SK-N-DZ (cell line): ENCODE measurements around the gene LAPTM5.

Source experiments
- DNase-seq: peaks from one replicate; pipeline ENCODE4 v3.0.0-alpha.2; 2015; ENCODE audit warnings: low spot score

LAPTM5 gene

DNA sequence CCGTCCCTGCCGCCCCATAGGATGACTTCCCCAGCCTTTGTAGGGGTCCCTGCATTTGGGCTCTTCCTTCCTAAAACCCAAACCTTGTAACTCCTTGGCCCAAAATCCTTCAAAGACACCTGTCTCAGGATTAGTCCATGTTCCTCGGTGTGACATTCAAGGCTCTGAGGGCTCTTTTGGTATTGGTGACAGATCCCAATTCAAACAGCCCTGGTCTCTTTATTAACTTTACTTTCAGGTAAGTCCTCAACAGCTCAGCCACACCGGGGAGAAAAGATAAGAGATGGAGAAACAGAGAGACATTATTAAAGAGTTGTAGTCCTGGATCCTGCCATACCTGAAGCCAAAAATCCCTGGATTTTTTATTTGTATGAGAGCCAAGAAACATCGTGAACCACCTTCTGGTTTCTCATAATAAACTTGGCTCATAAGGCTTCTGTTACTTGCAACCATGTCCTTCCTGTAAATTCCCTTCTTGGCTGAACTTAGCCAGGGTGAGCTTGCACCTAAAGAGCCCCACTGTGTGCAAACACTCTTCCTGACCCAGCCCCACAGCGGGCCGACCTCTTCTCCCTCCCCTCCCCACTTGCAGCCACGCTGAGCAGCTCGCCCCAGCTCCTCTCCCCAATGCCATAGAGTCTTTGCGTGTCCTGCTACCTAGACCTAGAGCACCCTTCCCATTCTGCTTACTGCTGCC is 26.3 kb downstream of the LAPTM5 start:
- no peak for DNase-seq

DNA sequence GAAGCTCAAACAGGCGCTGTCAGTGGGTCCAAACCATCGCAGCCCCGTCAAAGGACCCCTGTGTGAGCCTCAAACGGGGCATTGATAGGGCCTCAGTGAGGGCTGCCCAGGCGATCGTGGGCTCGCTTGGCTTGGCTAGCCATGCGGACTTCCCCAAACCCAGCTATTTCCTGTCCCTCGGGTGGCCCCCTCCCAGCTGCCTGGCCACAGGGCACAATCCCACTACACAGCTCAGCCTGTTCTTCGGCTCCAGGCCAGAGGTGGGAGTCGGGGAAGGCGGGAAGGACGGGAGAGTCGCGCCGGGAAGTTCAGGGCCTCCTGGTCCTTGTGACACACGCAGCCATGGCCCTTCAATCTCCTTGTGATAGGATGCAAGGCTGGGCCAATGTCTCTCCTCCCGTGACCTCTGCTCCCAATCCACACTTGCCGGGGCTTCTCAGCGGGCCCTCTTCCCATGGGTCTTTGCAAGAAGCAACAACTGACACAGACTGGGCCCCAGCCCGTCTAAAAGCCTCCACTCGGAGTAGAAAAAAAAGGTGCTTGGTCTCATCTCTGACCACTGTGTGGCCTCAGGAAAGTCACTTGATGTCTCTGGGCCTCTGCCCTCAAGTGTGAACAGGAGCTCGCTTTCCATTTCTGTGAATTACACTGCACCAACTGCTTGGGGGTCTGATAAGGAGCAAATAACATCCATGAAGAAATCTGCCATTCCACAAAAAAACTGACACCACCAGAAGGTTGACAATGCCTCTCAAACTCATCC is 27.0 kb downstream of the LAPTM5 start:
- no peak for DNase-seq

DNA sequence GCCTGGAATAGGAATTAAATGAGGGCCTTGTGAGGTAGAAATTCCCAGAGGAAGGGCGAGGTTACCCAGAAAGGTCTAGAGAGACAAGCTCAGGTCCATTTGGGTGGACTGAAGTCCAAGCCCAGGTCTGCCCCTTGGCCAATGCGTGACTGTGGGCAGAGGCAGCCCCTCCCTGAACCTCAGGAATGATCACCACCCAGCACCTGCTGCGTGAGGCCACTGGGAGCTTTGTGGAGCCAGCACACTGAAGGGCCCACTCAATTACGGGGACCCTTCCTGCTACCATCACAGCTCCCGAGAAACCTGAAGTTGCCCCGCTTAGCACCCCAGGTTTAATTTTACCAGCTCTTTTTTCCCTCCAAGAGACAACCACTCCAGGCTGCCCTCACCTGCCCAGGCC is 27.7 kb downstream of the LAPTM5 start:
- DNase-seq = no peak

DNA sequence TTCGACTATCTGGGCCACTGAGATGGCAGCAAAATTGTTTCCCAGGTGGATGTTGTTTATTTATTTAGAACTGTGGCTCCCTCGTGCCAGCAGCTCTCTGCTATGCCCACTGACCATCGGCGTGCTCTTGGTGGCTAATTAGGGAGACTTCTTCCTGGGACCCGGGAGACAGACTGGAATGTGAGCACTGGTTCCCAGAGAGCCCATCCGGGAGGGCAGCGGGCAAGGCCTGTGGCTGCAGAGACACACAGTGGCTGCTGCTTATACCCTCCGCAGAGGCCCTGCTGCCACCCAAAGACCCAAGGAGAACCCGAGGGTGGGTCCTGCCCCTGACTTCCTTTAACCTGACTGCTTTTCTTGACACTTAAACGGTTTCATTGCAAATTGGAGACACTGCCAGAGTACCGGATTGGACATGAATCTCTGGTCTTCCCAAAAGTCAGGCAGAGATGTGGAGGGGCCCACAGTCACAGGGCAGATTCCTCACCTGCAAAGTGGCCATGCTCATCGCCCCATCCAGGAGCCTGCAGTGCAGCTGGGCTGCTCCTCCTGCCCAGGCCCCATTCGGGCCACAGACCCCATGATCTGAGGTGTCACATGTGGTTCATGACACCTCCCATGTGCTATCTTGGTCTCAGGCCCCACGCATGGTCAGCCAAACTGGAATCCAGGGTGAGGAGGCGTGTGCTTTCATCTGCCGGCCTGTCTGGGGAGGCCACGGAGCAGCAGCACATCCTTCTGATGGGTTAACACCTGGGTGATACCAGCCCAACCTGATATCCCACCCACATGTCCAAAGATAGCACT is 28.5 kb downstream of the LAPTM5 start:
- no peak for DNase-seq

DNA sequence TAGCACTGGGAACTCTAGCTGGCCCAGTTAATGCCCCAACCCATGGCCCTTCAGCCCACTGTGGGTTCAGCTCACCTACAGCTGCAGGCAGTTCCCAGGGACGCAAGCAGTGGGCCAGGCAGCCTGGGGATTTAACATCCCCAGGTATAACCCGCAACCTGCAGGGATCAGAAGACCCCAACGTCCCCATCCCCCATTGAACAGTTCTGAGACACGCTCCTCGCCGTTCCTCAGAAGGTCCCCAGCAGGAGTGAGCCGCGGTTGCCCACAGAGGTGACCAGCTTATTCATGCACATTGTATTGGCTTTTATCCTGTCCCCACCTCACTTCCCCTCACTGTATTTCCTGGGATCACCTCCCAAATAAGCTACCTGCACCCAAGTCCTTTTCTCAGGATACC is 29.2 kb downstream of the LAPTM5 start:
- no peak for DNase-seq

DNA sequence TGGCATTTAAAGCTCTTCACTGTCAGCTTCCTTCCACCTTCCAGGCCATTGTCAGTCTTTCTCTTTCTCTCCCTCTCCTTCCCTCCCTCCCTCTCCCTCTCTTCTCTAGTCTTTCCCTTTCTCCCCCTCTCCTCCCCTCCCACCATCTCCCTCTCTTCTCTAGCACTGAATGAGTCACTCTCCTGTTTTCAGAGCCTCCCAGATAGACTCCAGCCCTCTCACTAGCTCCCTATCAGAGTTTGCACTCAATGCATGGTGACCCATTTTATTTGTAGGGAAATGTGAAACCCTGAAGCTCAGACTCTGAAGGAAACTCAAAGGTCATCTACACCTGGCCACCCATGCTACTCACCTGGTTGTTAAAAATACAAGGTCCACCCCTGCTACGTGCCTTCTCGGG is 29.8 kb downstream of the LAPTM5 start:
- no peak for DNase-seq

DNA sequence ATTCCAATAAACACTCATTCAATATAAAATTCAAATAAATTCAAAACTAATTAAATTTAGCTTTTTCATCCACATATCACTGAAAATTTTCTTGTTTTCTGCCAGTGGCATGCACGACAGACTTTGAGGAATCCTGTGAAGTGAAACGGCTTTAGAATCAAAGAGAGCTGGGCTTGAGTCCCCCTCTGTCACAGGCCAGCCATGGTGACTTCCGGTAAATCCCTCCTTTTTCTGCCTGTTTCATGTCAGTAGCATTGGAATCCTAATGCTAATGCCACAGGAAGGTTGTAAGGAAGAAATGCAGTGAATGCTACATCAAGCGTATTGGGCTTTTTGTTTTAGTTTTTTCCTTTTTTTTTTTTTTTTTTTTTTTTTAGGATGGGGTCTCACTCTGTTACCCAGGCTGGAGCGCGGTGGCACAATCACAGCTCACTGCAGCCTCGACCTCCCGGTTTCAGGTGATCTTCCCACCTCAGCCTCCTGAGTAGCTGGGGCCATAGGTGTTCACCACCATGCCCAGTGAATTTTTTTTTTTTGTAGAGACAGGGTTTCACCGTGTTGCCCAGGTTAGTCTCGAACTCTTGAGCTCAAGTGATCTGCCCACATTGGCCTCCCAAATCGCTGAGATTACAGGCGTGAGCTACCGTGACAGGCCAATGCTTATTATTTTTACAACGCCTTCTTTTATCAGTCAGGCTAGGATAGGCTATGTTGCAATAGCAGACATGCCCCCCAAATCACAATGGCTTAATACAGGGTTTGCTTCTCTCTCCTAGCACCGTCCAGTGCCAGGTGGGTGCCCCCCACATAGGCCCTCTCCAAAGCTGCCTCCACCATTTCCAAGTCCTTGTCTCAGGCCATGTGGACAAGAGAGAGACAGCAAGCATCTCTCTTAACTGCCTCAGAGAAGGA is 30.5 kb downstream of the LAPTM5 start:
- DNase-seq = no peak

DNA sequence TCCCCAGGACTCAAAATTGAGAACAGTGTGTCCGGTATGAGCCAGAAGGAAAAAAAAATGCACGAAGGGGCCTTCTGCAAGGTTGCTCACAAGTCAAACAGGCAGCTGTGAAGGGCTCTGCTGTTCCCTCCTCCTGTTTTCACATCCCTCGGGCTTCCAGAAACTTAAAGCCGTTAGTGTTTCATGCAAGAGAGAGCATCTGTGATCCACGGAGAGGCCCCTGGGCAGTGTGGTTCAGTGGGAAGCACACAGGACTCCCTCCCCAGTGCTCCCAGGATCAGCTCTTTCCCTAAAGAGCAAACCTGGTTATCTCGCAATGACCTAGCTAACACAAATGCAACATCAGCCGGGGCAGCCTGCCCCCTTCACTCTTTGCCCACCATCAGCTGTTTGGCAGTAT is 31.3 kb downstream of the LAPTM5 start:
- no peak for DNase-seq

DNA sequence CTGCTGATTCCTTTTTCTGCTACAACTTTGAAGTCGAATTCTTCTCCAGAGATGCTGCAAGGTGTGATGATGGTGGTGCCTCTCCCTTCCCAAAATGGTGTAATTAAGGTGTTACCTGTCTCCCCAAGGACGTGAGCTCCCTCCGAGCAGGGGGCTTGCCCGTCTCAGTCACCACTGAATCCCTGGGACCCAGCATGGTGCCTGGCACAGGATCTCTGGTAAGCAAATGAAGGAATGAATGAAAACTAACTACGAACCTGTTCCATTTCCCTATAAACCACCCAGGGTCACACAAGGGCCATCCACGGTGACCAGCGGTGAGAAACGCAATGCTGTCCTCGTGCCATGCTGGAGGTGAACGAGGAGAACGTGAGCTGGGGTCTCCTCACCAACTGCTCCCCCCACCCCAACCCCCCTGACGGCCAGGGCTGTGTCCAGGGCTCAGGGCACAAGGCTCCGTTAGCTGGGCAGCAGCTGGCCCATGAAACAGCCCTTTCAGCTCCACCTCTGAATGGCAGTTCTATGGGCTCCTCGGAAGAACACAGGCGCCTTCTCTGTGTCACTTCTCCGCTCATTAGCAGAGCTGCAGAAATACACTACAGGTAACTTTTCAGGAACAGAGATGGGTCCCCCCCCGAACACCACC is 32.0 kb downstream of the LAPTM5 start:
- DNase-seq = no peak

DNA sequence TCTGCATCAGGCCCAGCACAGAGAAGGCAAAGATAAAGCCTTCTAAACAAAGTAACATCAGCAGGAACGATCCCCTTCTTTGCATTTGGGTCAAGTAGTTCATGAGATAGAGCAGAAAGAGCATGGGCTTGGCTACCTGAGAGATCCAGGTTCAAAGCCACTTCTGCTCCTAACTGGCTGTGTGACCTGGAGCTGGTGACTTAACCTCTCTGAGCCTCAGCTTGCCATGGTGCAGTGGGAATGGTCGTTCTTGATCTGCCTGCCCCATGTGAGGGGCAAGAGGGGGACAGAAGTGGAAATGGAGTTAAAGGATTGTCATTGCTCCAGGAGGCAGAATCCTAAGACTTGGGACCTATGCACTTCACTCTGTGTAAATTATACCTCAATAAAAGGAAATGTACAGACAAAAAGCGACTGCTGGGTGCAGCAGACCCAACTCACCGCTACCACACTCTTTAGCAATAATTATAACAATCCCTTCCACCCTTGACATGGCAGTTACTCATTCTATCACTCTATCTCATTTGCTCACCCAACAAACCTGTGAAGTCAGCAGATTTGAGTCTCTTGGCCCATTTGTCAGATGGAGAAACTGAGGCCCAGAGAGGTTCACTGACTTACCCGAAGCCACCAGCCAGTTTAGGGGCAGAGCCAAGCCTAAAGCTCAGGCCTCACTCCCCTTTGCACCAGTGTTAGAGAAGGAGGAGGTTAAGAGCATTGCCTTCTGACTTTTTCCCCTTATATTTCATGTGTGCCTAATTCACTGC is 32.7 kb downstream of the LAPTM5 start:
- DNase-seq = no peak

DNA sequence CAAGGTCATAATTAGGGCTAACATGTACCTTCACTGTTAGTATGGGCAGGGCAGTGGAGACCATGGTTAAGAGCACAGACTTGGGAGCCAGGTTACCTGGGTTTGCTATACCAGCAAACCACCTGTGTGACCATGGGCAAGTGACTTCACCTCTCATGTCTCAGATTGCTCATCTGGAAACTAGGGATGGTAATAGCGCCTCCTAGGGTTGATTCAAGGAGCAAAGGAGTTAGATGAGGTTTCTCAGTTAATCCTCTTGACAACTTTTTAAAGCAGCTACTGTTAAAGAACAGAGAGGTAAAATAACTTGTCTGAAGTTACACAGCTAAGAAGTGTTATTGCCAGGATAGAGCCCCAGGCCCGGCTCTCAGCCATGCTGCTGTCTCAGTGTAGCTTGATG is 33.4 kb downstream of the LAPTM5 start:
- no peak for DNase-seq

DNA sequence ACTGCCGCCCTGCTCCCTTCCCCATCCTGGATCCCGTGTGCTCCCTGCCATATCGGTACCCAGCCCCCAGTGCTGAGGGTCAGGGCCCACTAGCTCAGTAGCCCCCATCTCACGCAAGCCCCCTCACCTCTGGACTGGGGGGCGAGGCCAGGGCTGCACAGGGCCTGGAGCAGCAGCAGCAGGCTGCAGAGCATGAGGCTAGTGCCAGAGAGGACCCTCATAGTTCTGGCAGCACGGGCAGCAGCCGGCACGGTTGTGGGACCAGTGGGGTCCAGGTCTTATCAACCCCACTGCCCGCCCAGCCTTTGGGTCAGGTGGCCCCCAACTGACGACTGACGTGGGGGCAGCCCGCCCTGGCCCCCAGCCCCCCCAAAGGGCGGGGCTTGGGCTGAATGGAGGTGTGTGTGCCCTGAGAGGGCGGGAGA is 34.2 kb downstream of the LAPTM5 start, which contains the start of gene MATN1:
MATN1 (minus strand) TSS at position 255 of the 425 bp plus-strand sequence; CDS start at position 221, 34 bp downstream.
- DNase-seq = no peak

DNA sequence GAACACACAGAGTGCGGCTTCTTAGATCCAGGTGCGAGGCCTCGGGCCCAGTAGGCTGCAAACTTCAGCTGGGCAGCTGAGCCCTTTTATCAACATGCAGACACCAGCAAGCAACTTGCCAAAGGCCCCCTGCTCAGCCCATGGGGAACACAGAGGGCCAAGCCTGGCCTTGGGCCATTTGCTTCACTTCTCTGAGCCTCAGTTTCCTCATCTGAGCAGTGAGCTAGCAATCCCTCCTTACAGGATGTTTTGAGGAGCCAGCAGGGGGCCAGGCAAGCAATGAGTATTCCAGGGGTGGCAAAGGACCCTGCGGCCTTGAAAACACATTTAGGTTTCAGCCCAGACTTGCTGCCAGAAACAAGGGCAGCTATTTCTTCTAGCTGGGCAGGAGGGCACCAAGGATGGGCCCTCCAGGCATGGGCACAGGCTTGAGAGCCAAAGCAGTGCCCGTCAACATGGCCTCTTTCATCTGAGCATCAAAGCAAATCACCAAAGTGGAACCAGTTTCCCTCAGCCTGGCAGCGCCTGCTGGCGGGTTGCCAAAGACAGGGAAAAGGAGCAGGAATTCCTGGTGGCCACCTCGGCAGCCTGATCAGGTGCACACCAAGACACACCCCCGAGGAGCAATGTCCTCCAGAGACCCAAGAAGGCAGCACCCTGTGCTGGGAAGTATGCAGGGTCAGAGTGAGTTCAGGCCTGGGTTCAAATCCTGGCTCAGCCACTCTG is 35.6 kb downstream of the LAPTM5 start:
- DNase-seq = no peak

DNA sequence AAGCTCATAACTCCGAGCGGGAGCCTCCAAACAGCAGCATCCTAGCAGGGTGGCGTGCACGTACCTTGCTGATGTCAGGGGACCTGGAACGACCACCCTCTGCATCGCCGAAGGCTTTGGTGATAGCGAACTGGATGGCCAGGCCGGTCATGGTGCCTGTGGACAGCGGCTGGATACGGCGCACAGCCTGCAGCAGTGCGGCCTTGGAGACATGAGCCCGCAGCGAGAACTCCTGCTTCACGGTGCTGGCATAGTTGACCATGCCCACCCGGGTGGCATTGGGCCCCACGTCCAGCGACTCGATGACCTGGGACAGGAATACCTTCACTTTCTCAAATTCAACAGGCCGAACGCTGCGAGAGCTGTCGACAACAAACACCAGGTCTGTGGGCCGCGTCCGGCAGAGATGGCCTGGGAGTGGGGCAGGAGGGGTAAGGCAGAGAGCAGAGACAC is 36.2 kb downstream of the LAPTM5 start:
- no peak for DNase-seq

DNA sequence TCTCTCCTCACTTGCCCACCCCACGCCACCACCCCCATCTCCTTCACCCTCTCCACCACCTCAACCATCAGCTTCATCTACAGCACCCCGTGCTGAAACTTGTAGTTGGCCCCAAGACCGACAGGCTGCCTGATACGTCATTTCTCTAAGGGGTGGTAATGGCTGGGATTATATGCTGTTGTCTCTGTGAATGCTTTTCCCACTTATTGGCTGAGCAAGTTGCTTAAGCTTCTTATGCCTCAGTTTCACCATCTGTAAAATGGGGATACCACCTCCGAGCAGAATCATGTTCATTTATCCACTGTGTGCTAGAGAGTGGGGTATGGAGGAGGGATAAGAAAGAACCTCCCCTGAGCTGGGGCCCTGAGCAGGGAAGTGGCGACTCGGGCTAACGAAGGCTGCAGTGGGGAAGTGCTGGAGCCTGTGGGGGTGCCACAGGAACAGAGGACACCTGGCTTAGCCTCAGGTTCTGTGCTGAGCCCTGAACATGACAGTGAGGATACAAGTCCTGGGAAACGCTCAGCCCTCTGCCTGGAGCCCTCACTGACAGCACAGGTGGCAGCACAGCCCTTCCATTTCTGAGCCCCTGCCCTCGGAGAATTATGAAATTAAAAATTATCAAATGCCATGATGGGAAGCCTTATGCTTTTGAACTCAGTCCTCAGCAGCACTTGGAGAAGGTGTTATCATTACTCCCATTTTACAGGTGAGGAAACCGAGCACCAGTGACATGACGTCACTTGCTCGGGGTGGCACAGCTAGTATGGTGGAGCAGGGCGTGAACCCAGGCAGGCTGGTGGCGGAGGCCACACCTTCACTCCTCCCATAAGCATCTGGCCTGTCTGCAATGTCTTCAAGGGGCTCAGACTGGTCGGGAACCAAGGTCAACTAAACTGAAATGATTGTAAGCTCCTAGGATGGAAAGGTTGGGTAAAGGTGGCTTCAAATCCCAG is 37.0 kb downstream of the LAPTM5 start:
- DNase-seq = no peak

DNA sequence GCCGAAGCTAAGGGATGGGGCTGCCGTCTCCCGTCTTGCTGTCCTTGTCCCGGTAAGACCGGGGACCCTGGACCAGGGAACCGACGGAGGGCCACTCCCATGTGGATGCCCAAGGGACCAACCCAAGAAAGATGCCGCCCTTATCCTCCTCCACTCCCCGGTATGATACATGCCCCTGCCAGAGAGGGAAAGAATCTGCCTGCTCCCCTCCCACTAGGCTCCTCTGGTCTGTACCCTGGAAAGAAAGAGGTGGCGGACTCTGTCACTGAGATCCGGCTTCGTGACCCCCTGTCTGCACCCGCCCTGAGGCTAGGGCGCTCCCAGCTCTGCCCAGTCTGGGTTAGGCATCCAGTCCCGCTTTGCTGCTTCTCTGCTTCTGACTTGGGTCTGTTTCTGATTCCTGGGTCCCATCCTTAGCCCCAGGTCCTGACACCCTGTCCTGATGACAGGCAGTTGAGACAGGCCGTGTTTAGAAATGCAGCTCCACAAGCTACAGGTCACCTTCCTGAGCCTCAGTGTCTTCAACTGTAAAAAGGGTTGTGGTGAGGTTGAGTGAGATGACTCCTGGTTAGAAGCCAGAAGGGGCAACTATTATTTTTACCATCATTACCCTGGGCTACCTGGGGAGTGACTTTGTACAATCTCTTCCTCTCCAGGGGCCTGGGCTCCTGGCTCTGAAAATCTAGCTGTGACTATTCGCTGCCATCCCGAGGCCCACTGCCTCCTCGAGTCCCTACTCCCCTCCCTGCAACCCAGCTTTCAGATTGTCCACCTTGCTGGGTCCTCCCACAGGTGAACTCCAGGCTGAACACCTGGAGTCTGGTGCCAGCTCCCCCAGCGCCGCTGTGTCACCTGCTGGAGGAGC is 37.9 kb downstream of the LAPTM5 start:
- peak; percentile 64 for DNase-seq
